Keratinocyte (primary cell): ENCODE measurements around the gene TP73.

ENCODE experiments used
- EZH2 ChIP-seq: IDR thresholded peaks from one replicate; pipeline ENCODE4 v1.6.1; 2012; ENCODE audit warnings: inconsistent platforms, mild to moderate bottlenecking, low read length, moderate library complexity
- TF ChIP-seq, protein P1 (sequence below), 3 experiments: IDR thresholded peaks in 1 of 3; conservative IDR thresholded peaks in 1 of 3; optimal IDR thresholded peaks in 1 of 3; 2 replicates in 2 of 3; 3 replicates in 1 of 3; pipeline versions ENCODE3 to v1.5.1; 2011; ENCODE audit warnings: low read length in 3 of 3, mild to moderate bottlenecking in 3 of 3, moderate library complexity in 2 of 3, control low read depth in 1 of 3, inconsistent platforms in 1 of 3; ENCODE audit not compliant: insufficient read depth in 2 of 3; ENCODE audit errors: extremely low read depth in 1 of 3

DNA sequence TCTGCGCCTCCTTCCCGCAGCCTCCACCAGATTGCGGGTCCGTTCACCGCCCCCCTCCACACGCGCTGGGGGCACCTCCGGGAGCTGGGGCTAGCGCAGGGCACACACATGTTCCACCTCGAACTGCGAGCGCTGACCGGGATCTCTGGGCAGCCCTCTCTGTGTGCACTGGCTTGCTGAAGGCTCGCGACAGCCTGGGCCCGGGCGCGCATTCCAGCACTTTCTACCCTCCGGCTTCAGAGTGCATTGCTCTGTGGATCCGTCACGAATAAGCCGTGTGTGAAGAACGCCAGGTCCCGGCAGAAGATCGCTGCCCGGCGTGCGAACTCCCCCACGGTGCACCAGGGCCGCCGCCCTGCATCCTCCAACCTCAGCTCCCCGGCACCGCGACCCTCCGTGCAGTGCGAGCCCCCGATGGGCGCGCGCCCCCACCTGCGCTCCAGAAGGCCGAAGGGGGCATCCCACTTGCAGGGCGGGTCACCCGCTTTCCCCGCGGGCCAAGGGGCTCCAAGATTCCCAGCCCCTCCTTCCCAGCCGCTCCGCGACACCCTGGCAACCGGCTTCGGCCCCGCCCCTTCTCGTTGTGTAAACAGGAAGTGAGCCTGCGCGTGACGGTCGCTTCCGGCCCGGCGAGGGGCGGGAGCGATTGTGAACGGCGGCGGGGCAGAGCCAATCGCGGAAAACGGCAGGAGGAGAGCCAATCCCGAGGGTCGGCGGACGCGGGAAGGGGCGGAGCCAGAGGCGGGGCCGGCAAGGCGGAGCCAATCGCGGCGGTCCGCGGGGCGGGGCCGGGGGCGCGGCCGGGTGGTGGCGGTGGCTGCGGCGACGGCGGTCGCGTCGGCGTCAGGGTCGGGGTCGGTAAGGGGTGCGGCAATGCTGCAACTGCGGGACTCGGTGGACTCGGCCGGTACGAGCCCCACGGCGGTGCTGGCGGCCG is 27.8 kb upstream of the TP73 start, which contains the start of gene TPRG1L:
- TF ChIP-seq, protein P1, sequence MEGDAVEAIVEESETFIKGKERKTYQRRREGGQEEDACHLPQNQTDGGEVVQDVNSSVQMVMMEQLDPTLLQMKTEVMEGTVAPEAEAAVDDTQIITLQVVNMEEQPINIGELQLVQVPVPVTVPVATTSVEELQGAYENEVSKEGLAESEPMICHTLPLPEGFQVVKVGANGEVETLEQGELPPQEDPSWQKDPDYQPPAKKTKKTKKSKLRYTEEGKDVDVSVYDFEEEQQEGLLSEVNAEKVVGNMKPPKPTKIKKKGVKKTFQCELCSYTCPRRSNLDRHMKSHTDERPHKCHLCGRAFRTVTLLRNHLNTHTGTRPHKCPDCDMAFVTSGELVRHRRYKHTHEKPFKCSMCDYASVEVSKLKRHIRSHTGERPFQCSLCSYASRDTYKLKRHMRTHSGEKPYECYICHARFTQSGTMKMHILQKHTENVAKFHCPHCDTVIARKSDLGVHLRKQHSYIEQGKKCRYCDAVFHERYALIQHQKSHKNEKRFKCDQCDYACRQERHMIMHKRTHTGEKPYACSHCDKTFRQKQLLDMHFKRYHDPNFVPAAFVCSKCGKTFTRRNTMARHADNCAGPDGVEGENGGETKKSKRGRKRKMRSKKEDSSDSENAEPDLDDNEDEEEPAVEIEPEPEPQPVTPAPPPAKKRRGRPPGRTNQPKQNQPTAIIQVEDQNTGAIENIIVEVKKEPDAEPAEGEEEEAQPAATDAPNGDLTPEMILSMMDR (optimal IDR thresholded peaks at IDR 0.05 in 1 of 3, IDR thresholded peaks at IDR 0.05 in 1 of 3, conservative IDR thresholded peaks at IDR 0.05 in 1 of 3; ENCODE audit: extremely low read depth in 1 of 3, insufficient read depth in 2 of 3, low read length in 3 of 3), result no peak
- no peak for TF ChIP-seq EZH2
